Loucy (cell line): ENCODE measurements around the gene DUSP3.

Experiments
- H2AFZ ChIP-seq: fragments of 200-600 bp; sonication (generic); 2 replicates; pipeline ENCODE4 v1.6.0; 2016; ENCODE audit warnings: antibody characterized with exemption, mild to moderate bottlenecking, low read length, moderate library complexity
- H3F3A ChIP-seq: fragments of 200-600 bp; 2 replicates; pipeline ENCODE4 v1.6.0; 2016; ENCODE audit warnings: antibody characterized with exemption, low read depth, mild to moderate bottlenecking
- H3K27me3 ChIP-seq: fragments of 200-600 bp; sonication (generic); 2 replicates; pipeline ENCODE4 v1.6.1; 2014; ENCODE audit warnings: low read length, mild to moderate bottlenecking; ENCODE audit not compliant: insufficient read depth, poor library complexity, severe bottlenecking
- H3K36me3 ChIP-seq: fragments of 200-600 bp; sonication (generic); 2 replicates; pipeline ENCODE4 v1.6.1; 2016; ENCODE audit warnings: low read length; ENCODE audit not compliant: insufficient read depth
- H3K4me1 ChIP-seq: fragments of 200-600 bp; sonication (generic); 2 replicates; pipeline ENCODE4 v1.5.1; 2014; ENCODE audit warnings: low read length, mild to moderate bottlenecking; ENCODE audit not compliant: insufficient read depth, poor library complexity, severe bottlenecking
- H3K4me2 ChIP-seq: fragments of 200-600 bp; sonication (generic); 2 replicates; pipeline ENCODE4 v1.6.0; 2014; ENCODE audit warnings: antibody characterized with exemption, low read length, low read depth, mild to moderate bottlenecking; ENCODE audit not compliant: poor library complexity, severe bottlenecking
- H3K4me3 ChIP-seq: fragments of 200-600 bp; sonication (generic); 2 replicates; pipeline ENCODE4 v1.5.1; 2014; ENCODE audit warnings: low read length, mild to moderate bottlenecking, mixed read lengths; ENCODE audit not compliant: poor library complexity, severe bottlenecking
- H3K79me2 ChIP-seq: fragments of 200-600 bp; sonication (generic); 2 replicates; pipeline ENCODE4 v1.6.1; 2014; ENCODE audit warnings: low read length; ENCODE audit not compliant: insufficient read depth
- H3K9ac ChIP-seq: fragments of 200-600 bp; sonication (generic); 2 replicates; pipeline ENCODE4 v1.6.0; 2014; ENCODE audit warnings: mild to moderate bottlenecking, low read depth, low read length, moderate library complexity; ENCODE audit not compliant: poor library complexity, severe bottlenecking
- H3K9me2 ChIP-seq: fragments of 200-600 bp; sonication (generic); replicated peaks from 2 replicates; pipeline ENCODE4 v1.6.1; 2016; ENCODE audit warnings: low read depth, low read length, mixed read lengths
- H3K9me3 ChIP-seq: fragments of 200-600 bp; sonication (generic); 2 replicates; pipeline ENCODE4 v1.6.1; 2014; ENCODE audit warnings: mild to moderate bottlenecking, antibody characterized with exemption, low read length, low read depth; ENCODE audit not compliant: insufficient read depth
- H4K20me1 ChIP-seq: fragments of 200-600 bp; sonication (generic); 2 replicates; pipeline ENCODE4 v1.6.0; 2014; ENCODE audit warnings: antibody characterized with exemption, low read length, mild to moderate bottlenecking; ENCODE audit not compliant: insufficient read depth, poor library complexity, severe bottlenecking
- EZH2phosphoT487 ChIP-seq: fragments of 200-600 bp; IDR thresholded peaks from 2 replicates; pipeline ENCODE4 v1.6.1; 2018; ENCODE audit warnings: antibody characterized with exemption, mild to moderate bottlenecking, moderate library complexity, borderline replicate concordance
- TF ChIP-seq, protein P1 (sequence below): fragments of 200-600 bp; sonication (generic); conservative IDR thresholded peaks from 2 replicates; pipeline ENCODE4 v1.5.1; 2014; ENCODE audit warnings: mild to moderate bottlenecking, antibody characterized with exemption, low read length

The DUSP3 gene

DNA sequence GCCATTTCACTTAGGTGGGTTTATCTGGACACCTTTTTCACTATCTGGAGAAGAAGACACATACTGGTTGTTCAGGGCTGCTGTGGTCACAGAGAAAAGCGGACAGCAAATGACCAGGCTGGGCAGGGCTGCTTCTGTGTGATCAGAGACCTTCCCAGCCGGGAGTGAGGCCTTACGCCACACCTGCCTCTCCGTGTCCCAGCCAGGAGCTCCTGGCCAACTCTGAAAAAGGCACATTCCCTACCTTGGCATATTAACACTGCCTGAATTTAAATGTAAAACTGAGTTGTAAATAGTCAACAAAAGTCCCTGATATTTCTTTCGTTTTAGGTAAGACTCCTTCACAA lies 11.1 kb downstream of the DUSP3 start:
- H3K27me3 ChIP-seq = no peaks in the 10 kb centered on the region
- H2AFZ ChIP-seq = no peak overlapping the region
- no peak overlapping the region for H3K4me3 ChIP-seq
- H3F3A ChIP-seq = no peaks in the 10 kb centered on the region
- H3K9me3 ChIP-seq = no peaks in the 10 kb centered on the region
- H3K4me2 ChIP-seq = no peak overlapping the region
- TF ChIP-seq, protein P1, sequence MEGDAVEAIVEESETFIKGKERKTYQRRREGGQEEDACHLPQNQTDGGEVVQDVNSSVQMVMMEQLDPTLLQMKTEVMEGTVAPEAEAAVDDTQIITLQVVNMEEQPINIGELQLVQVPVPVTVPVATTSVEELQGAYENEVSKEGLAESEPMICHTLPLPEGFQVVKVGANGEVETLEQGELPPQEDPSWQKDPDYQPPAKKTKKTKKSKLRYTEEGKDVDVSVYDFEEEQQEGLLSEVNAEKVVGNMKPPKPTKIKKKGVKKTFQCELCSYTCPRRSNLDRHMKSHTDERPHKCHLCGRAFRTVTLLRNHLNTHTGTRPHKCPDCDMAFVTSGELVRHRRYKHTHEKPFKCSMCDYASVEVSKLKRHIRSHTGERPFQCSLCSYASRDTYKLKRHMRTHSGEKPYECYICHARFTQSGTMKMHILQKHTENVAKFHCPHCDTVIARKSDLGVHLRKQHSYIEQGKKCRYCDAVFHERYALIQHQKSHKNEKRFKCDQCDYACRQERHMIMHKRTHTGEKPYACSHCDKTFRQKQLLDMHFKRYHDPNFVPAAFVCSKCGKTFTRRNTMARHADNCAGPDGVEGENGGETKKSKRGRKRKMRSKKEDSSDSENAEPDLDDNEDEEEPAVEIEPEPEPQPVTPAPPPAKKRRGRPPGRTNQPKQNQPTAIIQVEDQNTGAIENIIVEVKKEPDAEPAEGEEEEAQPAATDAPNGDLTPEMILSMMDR = no peak
- no peak for TF ChIP-seq EZH2phosphoT487
- no peak overlapping the region for H3K9ac ChIP-seq
- no peaks in the 10 kb centered on the region for H3K9me2 ChIP-seq
- H3K79me2 ChIP-seq = no peaks in the 10 kb centered on the region
- no peaks in the 10 kb centered on the region for H3K4me1 ChIP-seq
- no peaks in the 10 kb centered on the region for H4K20me1 ChIP-seq
- H3K36me3 ChIP-seq = no peaks in the 10 kb centered on the region

- Histone ChIP-seq H3K27me3 (no peaks in the 10 kb centered on the region), H4K20me1 (no peaks in the 10 kb centered on the region), H3K36me3 (no peaks in the 10 kb centered on the region), H3K9ac (no peak overlapping the region), H3K4me3 (no peak overlapping the region), H3F3A (no peaks in the 10 kb centered on the region), H3K4me1 (no peaks in the 10 kb centered on the region), H3K9me3 (no peaks in the 10 kb centered on the region), H3K79me2 (no peaks in the 10 kb centered on the region), H3K4me2 (no peak overlapping the region), H3K9me2 (no peaks in the 10 kb centered on the region), H2AFZ (no peak overlapping the region)
- TF ChIP-seq, protein P1 = no peak
- no peak for TF ChIP-seq EZH2phosphoT487
Observed at GRCh38 chr17:43767053-43767712, 11.6 kb downstream of the DUSP3 start.

GRCh38 chr17:43766413-43767052 lies 12.2 kb downstream of the DUSP3 start:
- Histone ChIP-seq H3K4me3 (no peak overlapping the region), H3K9me2 (no peaks in the 10 kb centered on the region), H2AFZ (no peak overlapping the region), H3K36me3 (no peaks in the 10 kb centered on the region), H3K4me2 (no peak overlapping the region), H3K79me2 (no peaks in the 10 kb centered on the region), H3K4me1 (no peaks in the 10 kb centered on the region), H3K9me3 (no peaks in the 10 kb centered on the region), H3K27me3 (no peaks in the 10 kb centered on the region), H3K9ac (no peak overlapping the region), H4K20me1 (no peaks in the 10 kb centered on the region), H3F3A (no peaks in the 10 kb centered on the region)
- no peak for TF ChIP-seq EZH2phosphoT487
- TF ChIP-seq, protein P1 = peak; percentile 97
